CD14-positive monocyte (primary cell): Measurements from ENCODE around the gene SETBP1. TPM values are rescaled to one million over a fixed set of nuclear protein-coding genes. Genes with fewer than 3 reads are reported as not detected.

Experiments used
- DNase-seq, 3 donors: peaks; one replicate each; pipeline ENCODE4 v3.0.0-alpha.2; 2011 to 2022
- H2AFZ ChIP-seq: 2 replicates; pipeline ENCODE4 v1.6.0; 2012; ENCODE audit warnings: mild to moderate bottlenecking, low read depth, low read length, inconsistent platforms; ENCODE audit not compliant: insufficient read depth, poor library complexity, severe bottlenecking
- H3K27ac ChIP-seq, 2 donors: 1 replicate in 1 of 2; 2 replicates in 1 of 2; pipeline ENCODE4 v1.5.1; 2012 to 2013; ENCODE audit warnings: low read length in 2 of 2, control low read depth in 1 of 2, inconsistent platforms in 1 of 2, low read depth in 1 of 2, mild to moderate bottlenecking in 1 of 2
- H3K27me3 ChIP-seq, 2 donors: one replicate each; pipeline versions ENCODE4 v1.6.0 to v1.6.1; 2011 to 2013; ENCODE audit warnings: low read length in 2 of 2; ENCODE audit not compliant: control insufficient read depth in 2 of 2, insufficient read depth in 2 of 2
- H3K36me3 ChIP-seq, 2 donors: replicated peaks in 1 of 2; 1 replicate in 1 of 2; 2 replicates in 1 of 2; pipeline versions ENCODE4 v1.5.1 to v1.6.1; 2012 to 2013; ENCODE audit warnings: low read length in 2 of 2, control low read depth in 1 of 2, inconsistent platforms in 1 of 2, mild to moderate bottlenecking in 1 of 2; ENCODE audit not compliant: insufficient read depth in 2 of 2, control insufficient read depth in 1 of 2
- H3K4me1 ChIP-seq, 2 donors: 1 replicate in 1 of 2; 2 replicates in 1 of 2; pipeline versions ENCODE4 v1.5.1 to v1.6.1; 2012 to 2013; ENCODE audit warnings: low read length in 2 of 2, control low read depth in 1 of 2, inconsistent platforms in 1 of 2, mild to moderate bottlenecking in 1 of 2, moderate library complexity in 1 of 2; ENCODE audit not compliant: insufficient read depth in 2 of 2, control insufficient read depth in 1 of 2
- H3K4me2 ChIP-seq: replicated peaks from 2 replicates; pipeline ENCODE3; 2012; ENCODE audit warnings: low read length, moderate library complexity, mild to moderate bottlenecking; ENCODE audit not compliant: poor library complexity, severe bottlenecking; ENCODE audit errors: extremely low read depth
- H3K4me3 ChIP-seq, 3 experiments: fragments of 200-600 bp in 1 of 3; sonication (generic) in 1 of 3; replicated peaks in 1 of 3; 1 replicate in 2 of 3; 2 replicates in 1 of 3; pipeline ENCODE4 v1.5.1; 2011 to 2013; ENCODE audit warnings: low read length in 3 of 3, mild to moderate bottlenecking in 3 of 3, control low read depth in 2 of 3, low read depth in 2 of 3, inconsistent platforms in 1 of 3, moderate library complexity in 1 of 3
- H3K79me2 ChIP-seq: 2 replicates; pipeline ENCODE4 v1.6.0; 2012; ENCODE audit warnings: mild to moderate bottlenecking, control low read depth, inconsistent platforms, low read length, moderate library complexity; ENCODE audit not compliant: insufficient read depth
- H3K9ac ChIP-seq: 2 replicates; pipeline ENCODE4 v1.6.0; 2017; ENCODE audit warnings: low read length, mild to moderate bottlenecking; ENCODE audit not compliant: insufficient read depth, poor library complexity, severe bottlenecking
- H3K9me3 ChIP-seq, 2 donors: replicated peaks in 1 of 2; 1 replicate in 1 of 2; 2 replicates in 1 of 2; pipeline versions ENCODE4 v1.5.1 to v1.6.1; 2012 to 2013; ENCODE audit warnings: low read length in 2 of 2, control low read depth in 1 of 2; ENCODE audit not compliant: control insufficient read depth in 1 of 2, insufficient read depth in 1 of 2
- H4K20me1 ChIP-seq: 2 replicates; pipeline ENCODE4 v1.6.0; 2012; ENCODE audit warnings: mild to moderate bottlenecking, low read length, control low read depth, moderate library complexity; ENCODE audit not compliant: insufficient read depth
- H3K27ac Mint-ChIP-seq, 7 donors: one replicate each; pipeline ENCODE4 v1.8.0; 2020; ENCODE audit warnings: mild to moderate bottlenecking in 7 of 7, mixed read lengths in 7 of 7, moderate library complexity in 6 of 7, inconsistent platforms in 2 of 7
- H3K27me3 Mint-ChIP-seq, 3 donors: one replicate each; pipeline ENCODE4 v1.8.0; 2021 to 2022; ENCODE audit warnings: low read depth in 3 of 3, mild to moderate bottlenecking in 3 of 3, mixed read lengths in 3 of 3, moderate library complexity in 3 of 3, inconsistent platforms in 1 of 3
- H3K36me3 Mint-ChIP-seq, 2 donors: one replicate each; pipeline ENCODE4 v1.8.0; 2020; ENCODE audit warnings: mixed read lengths in 2 of 2, inconsistent platforms in 1 of 2, mild to moderate bottlenecking in 1 of 2
- H3K4me1 Mint-ChIP-seq: one replicate; pipeline ENCODE4 v1.8.0; 2020; ENCODE audit warnings: mild to moderate bottlenecking, mixed read lengths
- H3K4me3 Mint-ChIP-seq, 2 donors: one replicate each; pipeline ENCODE4 v1.8.0; 2020; ENCODE audit warnings: mild to moderate bottlenecking in 2 of 2, mixed read lengths in 2 of 2, moderate library complexity in 1 of 2
- H3K9me3 Mint-ChIP-seq, 7 donors: one replicate each; pipeline ENCODE4 v1.8.0; 2020 to 2022; ENCODE audit warnings: mixed read lengths in 7 of 7, mild to moderate bottlenecking in 6 of 7, moderate library complexity in 6 of 7, inconsistent platforms in 2 of 7
- WGBS: methylation state at CpG from one replicate; pipeline ENCODE4 v1.1.5; 2013; ENCODE audit warnings: missing lambda C conversion rate; ENCODE audit not compliant: insufficient coverage; 5-methylcytosine and 5-hydroxymethylcytosine counted together
- intact Hi-C, 2 donors: fragments of 100-400 bp; cut with micrococcal nuclease; formaldehyde crosslinking; loops; one replicate each; pipeline versions ENCODE4 v1.15.0 to v1.15.1; 2023
- polyA plus RNA-seq, 3 donors: library from polyadenylated mRNA; depleted of rRNA in 1 of 3; unstranded in 2 of 3; stranded (reverse) in 1 of 3; fragments of 300-500 nt in 2 of 3; fragments of >200 nt in 1 of 3; fragmentation: Illumina TruSeq in 2 of 3; gene quantifications; 1 replicate in 2 of 3; 2 replicates in 1 of 3; pipeline ENCODE4 v1.2.3, GENCODE V29; 2012 to 2021
- TF ChIP-seq, protein P1 (sequence below): fragments of 200-600 bp; IDR thresholded peaks from one replicate; pipeline ENCODE4 v1.8.0; 2022; ENCODE audit warnings: antibody characterized with exemption, mild to moderate bottlenecking

SETBP1 gene
- polyA plus RNA-seq, 3 donors = 0.01 to 1.2 TPM; not detected in 1

DNA sequence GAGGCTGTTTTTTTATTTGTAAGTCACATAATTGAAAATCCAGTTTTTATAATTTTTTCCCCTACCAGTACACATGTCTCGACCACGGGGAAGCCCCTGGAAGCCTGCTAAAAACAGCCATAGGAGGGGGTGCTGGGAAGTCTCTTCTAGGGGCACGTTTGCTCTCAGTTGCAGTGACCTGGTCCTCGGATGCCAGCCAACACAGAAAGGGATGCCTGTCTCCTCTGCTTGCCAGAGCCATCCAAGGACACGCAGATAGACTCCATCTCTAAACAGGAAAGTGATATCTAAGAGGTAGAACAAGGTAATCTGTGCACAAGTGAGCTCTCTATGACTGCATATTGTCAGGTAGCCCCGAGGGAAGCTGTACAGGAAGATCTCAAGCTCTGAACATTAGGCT is 255.8 kb downstream of the SETBP1 start:
- Histone ChIP-seq H3K27me3 (no peaks in the 10 kb centered on the region), H2AFZ (no peak overlapping the region), H4K20me1 (no peaks in the 10 kb centered on the region), H3K27ac (no peak overlapping the region), H3K9ac (no peak overlapping the region), H3K79me2 (no peaks in the 10 kb centered on the region), H3K9me3 (peaks cover 5 to 9% of the 10 kb centered on the region in 2 donors), H3K4me2 (no peak overlapping the region), H3K36me3 (no peaks in the 10 kb centered on the region), H3K4me1 (peaks cover 4 to 7% of the 10 kb centered on the region in 2 donors), H3K4me3 (no peak overlapping the region)
- DNase-seq = no peak
- Mint-ChIP-seq H3K9me3 (peaks cover 16 to 28% (median 25%) of the 10 kb centered on the region in 7 donors), H3K4me1 (peaks cover 5% of the 10 kb centered on the region), H3K36me3 (no peaks in the 10 kb centered on the region), H3K27me3 (peaks cover 0 to 9% (median 1%) of the 10 kb centered on the region in 3 donors), H3K4me3 (no peak overlapping the region), H3K27ac (no peak overlapping the region)
- WGBS = 80% methylated on average over 3 of the region's 6 CpGs
- TF ChIP-seq, protein P1, sequence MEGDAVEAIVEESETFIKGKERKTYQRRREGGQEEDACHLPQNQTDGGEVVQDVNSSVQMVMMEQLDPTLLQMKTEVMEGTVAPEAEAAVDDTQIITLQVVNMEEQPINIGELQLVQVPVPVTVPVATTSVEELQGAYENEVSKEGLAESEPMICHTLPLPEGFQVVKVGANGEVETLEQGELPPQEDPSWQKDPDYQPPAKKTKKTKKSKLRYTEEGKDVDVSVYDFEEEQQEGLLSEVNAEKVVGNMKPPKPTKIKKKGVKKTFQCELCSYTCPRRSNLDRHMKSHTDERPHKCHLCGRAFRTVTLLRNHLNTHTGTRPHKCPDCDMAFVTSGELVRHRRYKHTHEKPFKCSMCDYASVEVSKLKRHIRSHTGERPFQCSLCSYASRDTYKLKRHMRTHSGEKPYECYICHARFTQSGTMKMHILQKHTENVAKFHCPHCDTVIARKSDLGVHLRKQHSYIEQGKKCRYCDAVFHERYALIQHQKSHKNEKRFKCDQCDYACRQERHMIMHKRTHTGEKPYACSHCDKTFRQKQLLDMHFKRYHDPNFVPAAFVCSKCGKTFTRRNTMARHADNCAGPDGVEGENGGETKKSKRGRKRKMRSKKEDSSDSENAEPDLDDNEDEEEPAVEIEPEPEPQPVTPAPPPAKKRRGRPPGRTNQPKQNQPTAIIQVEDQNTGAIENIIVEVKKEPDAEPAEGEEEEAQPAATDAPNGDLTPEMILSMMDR = no peak
- intact Hi-C loops = no loop called here

DNA sequence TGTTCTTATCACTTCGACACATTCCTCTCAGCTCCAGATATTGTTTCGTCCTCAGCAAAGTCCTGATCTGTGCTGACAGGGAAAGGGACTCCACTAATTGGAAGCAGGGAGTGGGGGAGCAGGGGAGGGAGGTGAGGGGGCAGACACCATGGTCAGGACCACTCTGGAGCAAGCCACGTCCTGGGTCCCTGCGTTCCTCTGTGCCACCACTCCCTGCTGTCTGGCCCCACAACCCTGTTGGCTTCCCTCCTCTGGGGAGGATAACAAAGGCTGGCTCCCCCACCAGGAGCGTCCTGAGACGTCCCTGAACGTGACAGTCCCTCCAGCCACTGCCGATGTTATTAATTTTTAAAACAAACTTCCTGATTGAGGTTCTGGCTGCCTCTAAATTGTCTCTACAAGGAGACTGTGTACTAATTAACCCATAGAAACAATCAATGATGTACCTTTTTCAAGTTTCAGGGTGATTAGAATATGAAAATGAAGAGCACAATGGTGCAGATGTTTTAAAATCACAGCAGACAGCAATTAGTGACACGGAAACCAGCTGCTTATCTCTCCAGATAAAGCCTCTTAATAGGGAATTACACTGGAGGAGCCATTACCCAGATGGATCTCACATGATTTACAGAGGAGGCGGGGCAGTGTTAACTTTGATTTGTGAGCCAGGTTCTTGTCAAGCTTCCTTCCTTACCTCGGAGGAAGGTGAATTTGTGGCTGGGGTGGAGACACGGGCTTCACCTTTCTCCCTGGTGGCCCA is 257.5 kb downstream of the SETBP1 start:
- Histone ChIP-seq H3K27me3 (no peaks in the 10 kb centered on the region), H3K4me2 (no peak overlapping the region), H3K9me3 (peaks cover 5 to 7% of the 10 kb centered on the region in 2 donors), H4K20me1 (no peaks in the 10 kb centered on the region), H3K9ac (no peak overlapping the region), H3K36me3 (no peaks in the 10 kb centered on the region), H3K27ac (no peak overlapping the region), H3K4me1 (peaks cover 10 to 14% of the 10 kb centered on the region in 2 donors), H2AFZ (no peak overlapping the region), H3K79me2 (no peaks in the 10 kb centered on the region), H3K4me3 (no peak overlapping the region)
- Mint-ChIP-seq H3K27me3 (peaks cover 0 to 7% (median 1%) of the 10 kb centered on the region in 3 donors), H3K4me3 (no peak overlapping the region), H3K36me3 (no peaks in the 10 kb centered on the region), H3K4me1 (peaks cover 16% of the 10 kb centered on the region), H3K27ac (no peak overlapping the region), H3K9me3 (peaks cover 5 to 13% (median 10%) of the 10 kb centered on the region in 7 donors)
- no peak for DNase-seq
- intact Hi-C loops = no loop called here
- WGBS = 80% methylated on average over 6 of the region's 12 CpGs
- TF ChIP-seq, protein P1 = no peak
